Esophagus squamous epithelium (tissue), 5 donors: ENCODE results near the gene ALG5. TPM values are rescaled to one million over a fixed set of nuclear protein-coding genes. Genes with fewer than 3 reads are reported as not detected.

Experiments used
- DNase-seq: peaks from one replicate; lab custom pipeline; 2025; lab: John Stamatoyannopoulos, UW
- H3K27ac ChIP-seq, 4 donors: fragments of 200-600 bp; sonication (generic); one replicate each; pipeline ENCODE4 v1.5.1; 2016 to 2019; ENCODE audit warnings: mild to moderate bottlenecking in 1 of 4
- H3K27me3 ChIP-seq, 4 donors: fragments of 200-600 bp; sonication (generic); 1 replicate in 3 of 4; 2 replicates in 1 of 4; pipeline versions ENCODE4 v1.5.1 to v1.6.0; 2017 to 2021; ENCODE audit warnings: antibody characterized with exemption in 1 of 4
- H3K36me3 ChIP-seq, 3 donors: fragments of 200-600 bp; sonication (generic); one replicate each; pipeline ENCODE4 v1.5.1; 2016 to 2019
- H3K4me1 ChIP-seq, 3 donors: fragments of 200-600 bp; sonication (generic); one replicate each; pipeline ENCODE4 v1.5.1; 2017 to 2019
- H3K4me3 ChIP-seq, 4 donors: fragments of 200-600 bp; sonication (generic); 1 replicate in 3 of 4; 2 replicates in 1 of 4; pipeline ENCODE4 v1.5.1; 2016 to 2019; ENCODE audit warnings: mild to moderate bottlenecking in 2 of 4, moderate library complexity in 1 of 4
- H3K9me3 ChIP-seq, 3 donors: fragments of 200-600 bp; sonication (generic); one replicate each; pipeline ENCODE4 v1.5.1; 2016 to 2019
- CTCF ChIP-seq, 6 experiments: fragments of 450-650 bp in 4 of 6; fragments of 200-600 bp in 2 of 6; sonication (generic) in 2 of 6; IDR thresholded peaks; one replicate each; pipeline ENCODE4 v1.5.1; 2016 to 2019; ENCODE audit warnings: antibody characterized with exemption in 6 of 6, mild to moderate bottlenecking in 4 of 6, moderate library complexity in 4 of 6
- POLR2A ChIP-seq, 4 donors: fragments of 450-650 bp; IDR thresholded peaks; one replicate each; pipeline ENCODE4 v1.6.1; 2017; ENCODE audit warnings: antibody characterized with exemption in 4 of 4, mild to moderate bottlenecking in 4 of 4, moderate library complexity in 3 of 4
- WGBS, 2 donors: methylation state at CpG; one replicate each; pipeline ENCODE4 v1.1.5; 2018; 5-methylcytosine and 5-hydroxymethylcytosine counted together
- intact Hi-C: fragments of 100-400 bp; cut with DNase I; formaldehyde crosslinking; loops from one replicate; pipeline ENCODE4 v1.15.0; 2022
- total RNA-seq, 4 donors: library from RNA; depleted of rRNA; stranded (reverse); fragments of >200 nt; gene quantifications; one replicate each; pipeline ENCODE4 v1.1.0, GENCODE V29; 2016
- donor health status: DM: yes; HTN: yes; CAD: no.

The ALG5 gene
- total RNA-seq, 4 donors from 2014 or later = 15.0 to 43.1 (median 23.3) TPM

- intact Hi-C loops = no loop called here
- H3K9me3 ChIP-seq = no peaks in the 10 kb centered on the region
- H3K27ac ChIP-seq = no peak overlapping the region
- H3K4me3 ChIP-seq = no peak overlapping the region
- no peak for DNase-seq
- TF ChIP-seq POLR2A (IDR thresholded peaks at IDR 0.05) (no peak), CTCF (IDR thresholded peaks at IDR 0.05) (no peak)
- H3K36me3 ChIP-seq = peaks cover 10 to 99% (median 26%) of the 10 kb centered on the region in 3 donors
- no peaks in the 10 kb centered on the region for H3K4me1 ChIP-seq
- no peaks in the 10 kb centered on the region for H3K27me3 ChIP-seq
- WGBS, 2 donors = 81 to 86% methylated on average over 5 of the region's 5 CpGs
Measured at GRCh38 chr13:37009692-37010091, 10.6 kb upstream of the ALG5 start.

DNA sequence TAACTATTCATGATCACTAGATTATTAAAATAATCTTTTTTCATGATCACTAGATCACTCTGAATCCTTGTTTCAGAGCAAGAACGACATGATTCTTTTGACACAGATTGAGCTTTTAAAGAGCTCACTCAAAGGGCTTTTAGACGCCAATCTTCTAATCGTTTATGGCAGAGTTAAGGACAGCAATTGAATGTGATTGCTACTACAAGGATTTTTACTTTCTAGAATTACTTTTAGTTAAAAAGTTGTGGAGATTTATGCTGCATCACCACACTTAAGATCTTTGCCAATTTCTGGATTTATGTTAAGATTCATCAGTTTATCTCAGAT, 2.7 kb upstream of the ALG5 start:
- 22 to 34% methylated on average over 3 of the region's 3 CpGs for WGBS, 2 donors
- no peak for DNase-seq
- Histone ChIP-seq H3K4me3 (peak overlapping the region in 2 of 4 donors; percentile 90 to 96), H3K27me3 (no peaks in the 10 kb centered on the region), H3K9me3 (no peaks in the 10 kb centered on the region), H3K36me3 (peaks cover 5 to 44% (median 9%) of the 10 kb centered on the region in 3 donors), H3K4me1 (peaks cover 0 to 32% (median 14%) of the 10 kb centered on the region in 3 donors), H3K27ac (no peak overlapping the region)
- TF ChIP-seq POLR2A (IDR thresholded peaks at IDR 0.05) (no peak), CTCF (IDR thresholded peaks at IDR 0.05) (no peak)
- intact Hi-C loops = loop anchor here (5.0 kb wide), 1 partner anchor 45 kb away; no protein-coding TSS in a partner anchor

- no peak for TF ChIP-seq POLR2A (IDR thresholded peaks at IDR 0.05)
- peaks cover 0 to 33% (median 14%) of the 10 kb centered on the region in 3 donors for H3K4me1 ChIP-seq
- no peaks in the 10 kb centered on the region for H3K27me3 ChIP-seq
- H3K4me3 ChIP-seq = peak overlapping the region; percentile 68 to 99 (median 93)
- DNase-seq = no peak
- no peaks in the 10 kb centered on the region for H3K9me3 ChIP-seq
- intact Hi-C loops = loop anchor here (5.0 kb wide), 1 partner anchor 59 kb away; the partner anchor contains the start of gene SUPT20H
- H3K36me3 ChIP-seq = peaks cover 0 to 33% (median 0%) of the 10 kb centered on the region in 3 donors
- 0 to 1% methylated on average over 10 to 21 of the region's 21 CpGs for WGBS, 2 donors
- H3K27ac ChIP-seq = peak overlapping the region; percentile 92 to 99 (median 96)
Measured at GRCh38 chr13:36998624-36999041, 507 bp downstream of the ALG5 start.

DNA sequence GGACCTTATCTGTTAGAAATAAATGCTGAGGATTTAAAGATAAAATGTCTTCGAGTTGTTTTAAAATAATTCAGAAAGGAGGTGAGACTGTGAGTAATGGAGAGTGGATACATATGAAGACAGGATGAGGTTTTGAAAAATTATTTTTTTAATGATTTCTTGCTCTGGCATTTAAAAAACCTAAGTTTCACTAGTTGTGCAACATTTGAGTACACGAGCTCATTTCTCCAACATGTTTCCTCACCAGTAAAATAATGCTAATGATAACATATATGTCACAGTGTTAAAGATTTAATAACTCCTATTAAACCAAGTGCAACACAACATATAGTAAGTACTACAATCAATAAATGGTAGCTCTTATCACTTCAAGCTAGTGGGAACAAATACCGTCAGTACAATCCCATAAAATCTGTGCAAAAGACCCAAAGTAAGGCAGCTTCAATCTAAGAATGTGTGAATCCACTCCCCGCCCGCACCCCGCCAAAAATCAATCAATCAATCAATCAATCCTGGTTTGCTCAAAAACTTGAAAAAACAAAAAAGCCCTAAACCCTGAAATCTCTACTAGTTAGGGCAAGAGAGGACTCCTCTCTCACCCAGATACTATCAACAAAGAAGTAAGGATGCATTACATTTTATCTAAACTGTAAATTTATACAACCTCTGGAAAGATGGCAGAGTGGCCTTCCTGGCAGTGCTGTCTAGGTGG, 1.3 kb downstream of the ALG5 start:
- WGBS, 2 donors = 56 to 57% methylated on average over 6 of the region's 6 CpGs
- H3K36me3 ChIP-seq = peaks cover 3 to 33% (median 4%) of the 10 kb centered on the region in 3 donors
- H3K27ac ChIP-seq = peak overlapping the region in 3 of 4 donors; percentile 92 to 98 (median 94)
- H3K4me1 ChIP-seq = peaks cover 0 to 33% (median 14%) of the 10 kb centered on the region in 3 donors
- intact Hi-C loops = loop anchor here (5.0 kb wide), 1 partner anchor 59 kb away; the partner anchor contains the start of gene SUPT20H
- H3K4me3 ChIP-seq = peak overlapping the region; percentile 68 to 99 (median 93)
- no peak for TF ChIP-seq CTCF (IDR thresholded peaks at IDR 0.05)
- no peak for TF ChIP-seq POLR2A (IDR thresholded peaks at IDR 0.05)
- DNase-seq = no peak
- no peaks in the 10 kb centered on the region for H3K9me3 ChIP-seq
- no peaks in the 10 kb centered on the region for H3K27me3 ChIP-seq

DNA sequence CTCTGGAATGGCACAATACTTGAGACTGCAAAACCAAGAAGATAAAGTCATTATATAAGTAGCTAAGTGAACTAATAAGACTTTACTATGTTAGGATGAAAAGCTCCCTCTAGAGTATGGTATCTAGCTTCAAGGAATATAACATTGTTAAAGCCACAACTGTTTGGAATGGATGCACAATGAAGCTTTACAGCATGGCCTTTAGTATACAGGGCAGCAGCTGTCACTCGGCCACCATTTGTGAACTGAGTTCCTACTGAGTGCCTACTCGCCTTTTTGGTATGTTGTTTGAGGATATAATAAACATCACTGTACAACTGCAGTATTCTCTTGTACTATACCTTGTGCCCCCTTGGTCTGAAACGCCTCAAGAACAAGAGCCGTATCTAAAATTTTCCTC, 6.8 kb downstream of the ALG5 start:
- 88 to 93% methylated on average over 4 of the region's 4 CpGs for WGBS, 2 donors
- Histone ChIP-seq H3K9me3 (no peaks in the 10 kb centered on the region), H3K4me1 (peaks cover 0 to 9% (median 0%) of the 10 kb centered on the region in 3 donors), H3K27me3 (no peaks in the 10 kb centered on the region), H3K36me3 (peaks cover 10 to 84% (median 16%) of the 10 kb centered on the region in 3 donors), H3K4me3 (no peak overlapping the region), H3K27ac (no peak overlapping the region)
- TF ChIP-seq CTCF (IDR thresholded peaks at IDR 0.05) (no peak), POLR2A (IDR thresholded peaks at IDR 0.05) (no peak)
- intact Hi-C loops = no loop called here
- DNase-seq = no peak
